ENCODE results near the gene ZNF569. TPM values are rescaled to one million over a fixed set of nuclear protein-coding genes. Genes with fewer than 3 reads are reported as not detected.

ZNF569 gene
- total RNA-seq (2016; rRNA removed; fragmentation: Illumina TruSeq; extraction: Trizol) (5.7 and 7.0 TPM in 2 replicates), polyA plus RNA-seq (2011; rRNA removed) (1.2 and 1.4 TPM in 2 replicates), polyA minus RNA-seq (2011; rRNA and poly(A)+ RNA removed; ENCODE audit: low replicate concordance) (2.4 TPM in 1 of 2 replicates, not detected in the other), Bru-seq, nascent RNA (percentile 54 among the genes with signal in this experiment), BruChase-seq, experiment 1, labeled RNA remaining after a 6-hour chase (percentile 46 among the genes with signal in this experiment), BruChase-seq, experiment 2, labeled RNA remaining after a 2-hour chase (percentile 49 among the genes with signal in this experiment)
- total RNA-seq (2016; cell fraction: cytosol; rRNA removed; fragmentation: Illumina TruSeq; extraction: Trizol; ENCODE audit: low read depth), result 1.6 and 2.0 TPM in 2 replicates
- total RNA-seq (2016; cell fraction: insoluble cytoplasmic fraction; rRNA removed; fragmentation: Illumina TruSeq; extraction: Trizol), result 5.8 and 5.9 TPM in 2 replicates
- total RNA-seq (2016; cell fraction: membrane; rRNA removed; fragmentation: Illumina TruSeq; extraction: Trizol), result 3.0 and 3.6 TPM in 2 replicates
- total RNA-seq (2016; cell fraction: nucleus; rRNA removed; fragmentation: Illumina TruSeq; extraction: Trizol), result 6.3 and 6.8 TPM in 2 replicates
- polyA plus RNA-seq (2011; cell fraction: cytosol; rRNA removed), result 0.97 and 1.4 TPM in 2 replicates
- 1.1 and 1.7 TPM in 2 replicates for polyA plus RNA-seq (2011; cell fraction: nucleus; rRNA removed)
- 1.8 and 3.3 TPM in 2 replicates for polyA plus RNA-seq (2012)
- polyA plus RNA-seq (2016; cell fraction: cytosol; fragmentation: Illumina TruSeq; extraction: Trizol; ENCODE audit: low read depth), result 0.80 and 0.86 TPM in 2 replicates
- polyA plus RNA-seq (2016; cell fraction: insoluble cytoplasmic fraction; fragmentation: Illumina TruSeq; extraction: Trizol; ENCODE audit: low read depth), result 5.5 and 6.1 TPM in 2 replicates
- 1.2 and 1.3 TPM in 2 replicates for polyA plus RNA-seq (2016; cell fraction: membrane; fragmentation: Illumina TruSeq; extraction: Trizol; ENCODE audit: low read depth)
- polyA plus RNA-seq (2016; cell fraction: nucleus; fragmentation: Illumina TruSeq; extraction: Trizol; ENCODE audit: insufficient read depth, low read depth), result 4.8 and 5.9 TPM in 2 replicates
- polyA minus RNA-seq (2011; cell fraction: cytosol; rRNA and poly(A)+ RNA removed), result 2.5 and 3.6 TPM in 2 replicates
- 7.7 and 8.1 TPM in 2 replicates for polyA minus RNA-seq (2011; cell fraction: nucleus; rRNA and poly(A)+ RNA removed)
- long read RNA-seq, experiment 1, full-length matches to known transcripts, result 1 of 1 reads
- long read RNA-seq, experiment 1, partial matches to known transcripts, result 0 of 1 reads
- long read RNA-seq, experiment 1, other reads (novel, unspliced or antisense), result 0 of 1 reads
- long read RNA-seq, experiment 2, partial matches to known transcripts, result 0 of 6 reads
- long read RNA-seq, experiment 2, other reads (novel, unspliced or antisense), result 6 of 6 reads

DNA sequence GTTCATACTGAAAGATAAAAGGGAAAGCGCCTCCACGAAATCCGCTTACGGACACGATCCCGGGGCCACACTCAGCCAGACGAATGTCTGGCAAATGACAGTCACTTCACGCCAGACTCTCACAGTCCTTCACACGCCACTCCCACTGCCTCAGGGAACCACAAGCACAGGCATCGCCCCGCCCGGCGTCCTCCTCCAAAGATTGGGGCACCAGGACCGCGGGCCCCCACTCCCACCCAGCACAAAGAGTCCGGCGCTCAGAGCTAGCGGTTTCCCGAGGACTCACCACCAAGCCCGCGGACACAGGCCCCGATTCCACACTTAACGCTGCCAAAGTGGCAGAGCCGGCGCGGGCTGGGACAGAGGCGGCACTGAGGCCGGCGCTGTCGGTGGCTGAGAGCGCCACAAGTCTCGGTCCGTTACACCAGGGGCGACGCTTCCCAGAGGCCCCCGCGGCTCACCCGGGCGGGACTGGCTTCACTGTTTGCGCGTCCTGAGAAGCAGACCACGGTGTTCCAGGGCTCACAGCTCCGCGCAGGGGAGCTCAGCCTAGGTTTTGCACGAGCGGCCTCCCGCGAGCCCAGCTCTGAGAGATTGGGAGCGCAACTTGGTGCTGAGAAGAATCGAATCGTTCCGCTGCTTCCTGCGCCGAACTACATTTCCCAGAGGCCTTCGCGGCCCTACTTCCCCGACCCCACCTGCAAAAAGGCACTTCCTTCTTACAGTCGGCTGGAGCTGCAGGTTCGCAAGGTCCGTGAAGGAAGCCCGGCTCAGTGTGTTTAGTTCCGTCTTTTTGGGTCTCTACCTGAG, at the start of gene ZNF569:
Gene ZNF569, minus strand, starts transcription at position 647 of the 810 bp plus-strand sequence. CDS start 22,523 bp downstream, outside the sequence.
- Histone ChIP-seq H3K36me3 (replicated peaks in 1 of 2; ENCODE audit: control insufficient read depth in 1 of 2, insufficient read depth in 2 of 2, low read length in 2 of 2) (peaks cover 0 to 17% of the 10 kb centered on the region in 2 experiments; a peak in 1 of 5 replicates), H4K20me1 (ENCODE audit: insufficient read depth, low read length) (no peaks in the 10 kb centered on the region), H3K79me2 (ENCODE audit: insufficient read depth, low read length) (no peaks in the 10 kb centered on the region), H3K27ac (ENCODE audit: extremely low read length, insufficient read depth, low read length) (peak within 1 kb of the TSS; percentile 89), H3K4me1 (ENCODE audit: insufficient read depth, low read length) (peaks cover 30% of the 10 kb centered on the region), H3K4me3 (replicated peaks in 1 of 3; ENCODE audit: insufficient read depth in 1 of 3, low read depth in 2 of 3, low read length in 3 of 3) (peak within 1 kb of the TSS; percentile 76 to 97 (median 89)), H3K9me3 (ENCODE audit: low read length) (peaks cover 7% of the 10 kb centered on the region), H3K4me2 (ENCODE audit: low read depth, low read length) (peak within 1 kb of the TSS; percentile 78), H2AFZ (ENCODE audit: low read length) (peak within 1 kb of the TSS; percentile 89), H3K9ac (ENCODE audit: insufficient read depth, low read depth, low read length) (peak within 1 kb of the TSS; percentile 83), H3K27me3 (ENCODE audit: control insufficient read depth in 1 of 2, insufficient read depth in 2 of 2, low read length in 2 of 2) (no peaks in the 10 kb centered on the region; a peak in 1 of 5 replicates)
- in situ Hi-C loops (cut with HindIII; ENCODE audit: extremely low pct_ligation_motif_present, low pct_unique_long_range_greater_than_20kb) (no loop called here), intact Hi-C loops (cut with micrococcal nuclease; ENCODE audit: unreplicated experiment) (loop anchor here (2.0 to 10.0 kb wide), 5 partner anchors 95 to 550 kb away; partner anchors contain the start of genes ZFP30, ZNF527, ZNF540 and ZNF568)
- POLR2A ChIA-PET, result interaction anchor here (0.7 to 1.6 kb wide), 9 partner anchors 40 to 801 kb away, joined by 3 to 12 read pairs (median 4); partner anchors contain the start of genes ZNF383, ZNF420, ZNF461 and ZNF527
- peak; percentile 89 for DNase-seq (ENCODE audit: low spot score)
- FAIRE-seq, result peak; percentile 84
- ATAC-seq, result peak; percentile 85
- CTCF ChIA-PET (ENCODE audit: low intra/inter-chr PET ratio, low total read pairs), result no interaction called here
- WGBS (ENCODE audit: low lambda C conversion rate), result 0% methylated on average over 21 of the region's 62 CpGs
- BruUV-seq (replicated peaks), result no TSS peak
- TF ChIP-seq TAF15 (IDR thresholded peaks at IDR 0.05; ENCODE audit: low read depth, low read length, poor library complexity, severe bottlenecking) (no peak), RBM22 (optimal IDR thresholded peaks at IDR 0.05; ENCODE audit: low read length) (no peak), U2AF2 (IDR thresholded peaks at IDR 0.05; ENCODE audit: low read depth, low read length) (no peak), TRIM24 (CRISPR knock-in tag; IDR thresholded peaks at IDR 0.05) (no peak), ZNF713 (CRISPR knock-in tag; IDR thresholded peaks at IDR 0.05) (no peak), MATR3 (CRISPR knock-in tag; IDR thresholded peaks at IDR 0.05) (no peak)
- TF ChIP-seq, protein P1, sequence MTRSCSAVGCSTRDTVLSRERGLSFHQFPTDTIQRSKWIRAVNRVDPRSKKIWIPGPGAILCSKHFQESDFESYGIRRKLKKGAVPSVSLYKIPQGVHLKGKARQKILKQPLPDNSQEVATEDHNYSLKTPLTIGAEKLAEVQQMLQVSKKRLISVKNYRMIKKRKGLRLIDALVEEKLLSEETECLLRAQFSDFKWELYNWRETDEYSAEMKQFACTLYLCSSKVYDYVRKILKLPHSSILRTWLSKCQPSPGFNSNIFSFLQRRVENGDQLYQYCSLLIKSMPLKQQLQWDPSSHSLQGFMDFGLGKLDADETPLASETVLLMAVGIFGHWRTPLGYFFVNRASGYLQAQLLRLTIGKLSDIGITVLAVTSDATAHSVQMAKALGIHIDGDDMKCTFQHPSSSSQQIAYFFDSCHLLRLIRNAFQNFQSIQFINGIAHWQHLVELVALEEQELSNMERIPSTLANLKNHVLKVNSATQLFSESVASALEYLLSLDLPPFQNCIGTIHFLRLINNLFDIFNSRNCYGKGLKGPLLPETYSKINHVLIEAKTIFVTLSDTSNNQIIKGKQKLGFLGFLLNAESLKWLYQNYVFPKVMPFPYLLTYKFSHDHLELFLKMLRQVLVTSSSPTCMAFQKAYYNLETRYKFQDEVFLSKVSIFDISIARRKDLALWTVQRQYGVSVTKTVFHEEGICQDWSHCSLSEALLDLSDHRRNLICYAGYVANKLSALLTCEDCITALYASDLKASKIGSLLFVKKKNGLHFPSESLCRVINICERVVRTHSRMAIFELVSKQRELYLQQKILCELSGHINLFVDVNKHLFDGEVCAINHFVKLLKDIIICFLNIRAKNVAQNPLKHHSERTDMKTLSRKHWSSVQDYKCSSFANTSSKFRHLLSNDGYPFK (CRISPR knock-in tag; IDR thresholded peaks at IDR 0.05; ENCODE audit: borderline replicate concordance), result peak; percentile 59; the same call in 1 of the 2 replicates
- TF ChIP-seq, protein P2, sequence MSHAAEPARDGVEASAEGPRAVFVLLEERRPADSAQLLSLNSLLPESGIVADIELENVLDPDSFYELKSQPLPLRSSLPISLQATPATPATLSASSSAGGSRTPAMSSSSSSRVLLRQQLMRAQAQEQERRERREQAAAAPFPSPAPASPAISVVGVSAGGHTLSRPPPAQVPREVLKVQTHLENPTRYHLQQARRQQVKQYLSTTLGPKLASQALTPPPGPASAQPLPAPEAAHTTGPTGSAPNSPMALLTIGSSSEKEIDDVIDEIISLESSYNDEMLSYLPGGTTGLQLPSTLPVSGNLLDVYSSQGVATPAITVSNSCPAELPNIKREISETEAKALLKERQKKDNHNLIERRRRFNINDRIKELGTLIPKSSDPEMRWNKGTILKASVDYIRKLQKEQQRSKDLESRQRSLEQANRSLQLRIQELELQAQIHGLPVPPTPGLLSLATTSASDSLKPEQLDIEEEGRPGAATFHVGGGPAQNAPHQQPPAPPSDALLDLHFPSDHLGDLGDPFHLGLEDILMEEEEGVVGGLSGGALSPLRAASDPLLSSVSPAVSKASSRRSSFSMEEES (CRISPR knock-in tag; IDR thresholded peaks at IDR 0.05), result no peak
- TF ChIP-seq, protein P3, sequence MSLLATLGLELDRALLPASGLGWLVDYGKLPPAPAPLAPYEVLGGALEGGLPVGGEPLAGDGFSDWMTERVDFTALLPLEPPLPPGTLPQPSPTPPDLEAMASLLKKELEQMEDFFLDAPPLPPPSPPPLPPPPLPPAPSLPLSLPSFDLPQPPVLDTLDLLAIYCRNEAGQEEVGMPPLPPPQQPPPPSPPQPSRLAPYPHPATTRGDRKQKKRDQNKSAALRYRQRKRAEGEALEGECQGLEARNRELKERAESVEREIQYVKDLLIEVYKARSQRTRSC (CRISPR knock-in tag; IDR thresholded peaks at IDR 0.05; ENCODE audit: low read depth), result no peak
- TF ChIP-seq, protein P4, sequence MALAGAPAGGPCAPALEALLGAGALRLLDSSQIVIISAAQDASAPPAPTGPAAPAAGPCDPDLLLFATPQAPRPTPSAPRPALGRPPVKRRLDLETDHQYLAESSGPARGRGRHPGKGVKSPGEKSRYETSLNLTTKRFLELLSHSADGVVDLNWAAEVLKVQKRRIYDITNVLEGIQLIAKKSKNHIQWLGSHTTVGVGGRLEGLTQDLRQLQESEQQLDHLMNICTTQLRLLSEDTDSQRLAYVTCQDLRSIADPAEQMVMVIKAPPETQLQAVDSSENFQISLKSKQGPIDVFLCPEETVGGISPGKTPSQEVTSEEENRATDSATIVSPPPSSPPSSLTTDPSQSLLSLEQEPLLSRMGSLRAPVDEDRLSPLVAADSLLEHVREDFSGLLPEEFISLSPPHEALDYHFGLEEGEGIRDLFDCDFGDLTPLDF (CRISPR knock-in tag; IDR thresholded peaks at IDR 0.05), result no peak

Data from HepG2 (cell line).